Stimulated activated CD4-positive, alpha-beta T cell treated with anti-CD3 and anti-CD28 coated beads, Interleukin-4, amount 100 ng/mL, for 24 hours (primary cell): ENCODE results near the gene SH3GL3.
A peak's percentile ranks its signal among the peaks of the same experiment; 100 is the strongest.

ENCODE experiments used
- DNase-seq: peaks from one replicate; pipeline ENCODE4 v3.0.0-alpha.2; 2020

SH3GL3 gene

GRCh38 chr15:83512459-83512858, 65.3 kb downstream of the SH3GL3 start:
- DNase-seq: no peak

- DNase-seq: no peak
Measured at GRCh38 chr15:83514584-83514983, 67.4 kb downstream of the SH3GL3 start.

DNA sequence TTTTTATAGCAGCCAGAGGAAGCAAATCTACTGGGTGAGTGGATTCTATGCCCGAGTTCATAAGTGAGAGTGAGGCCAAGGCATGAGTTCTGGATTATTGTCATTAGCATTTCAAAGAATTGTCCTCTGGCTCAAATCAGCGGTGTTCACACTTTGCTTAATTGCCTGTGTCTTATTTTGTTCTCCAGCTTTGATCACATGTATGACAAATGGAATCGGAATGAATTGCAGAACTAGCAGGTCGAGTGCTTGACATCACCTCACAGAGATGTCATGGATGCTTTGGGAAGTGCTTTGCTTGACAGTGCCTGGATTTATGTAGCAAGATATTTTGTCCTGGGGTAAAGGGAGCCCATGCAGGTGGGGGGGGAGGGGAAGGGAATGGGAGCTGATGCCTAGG, 68.0 kb downstream of the SH3GL3 start:
- no peak for DNase-seq

DNA sequence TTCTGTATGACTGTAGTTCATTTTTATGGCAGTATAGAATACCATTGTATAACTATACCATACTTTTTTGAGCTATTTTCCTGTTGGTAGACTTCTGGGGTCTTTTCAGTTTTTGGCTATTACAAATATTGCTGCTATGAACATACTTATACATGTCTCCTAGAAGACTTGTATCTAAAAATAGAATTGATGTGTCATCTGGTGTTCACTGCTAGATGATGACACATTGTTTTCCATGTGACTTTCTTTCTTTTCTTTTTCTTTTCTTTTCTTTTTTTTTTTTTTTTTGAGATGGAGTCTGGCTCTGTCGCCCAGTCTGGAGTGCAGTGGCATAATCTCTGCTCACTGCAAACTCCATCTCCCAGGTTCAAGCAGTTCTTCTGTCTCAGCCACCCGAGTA, 69.8 kb downstream of the SH3GL3 start:
- no peak for DNase-seq

DNA sequence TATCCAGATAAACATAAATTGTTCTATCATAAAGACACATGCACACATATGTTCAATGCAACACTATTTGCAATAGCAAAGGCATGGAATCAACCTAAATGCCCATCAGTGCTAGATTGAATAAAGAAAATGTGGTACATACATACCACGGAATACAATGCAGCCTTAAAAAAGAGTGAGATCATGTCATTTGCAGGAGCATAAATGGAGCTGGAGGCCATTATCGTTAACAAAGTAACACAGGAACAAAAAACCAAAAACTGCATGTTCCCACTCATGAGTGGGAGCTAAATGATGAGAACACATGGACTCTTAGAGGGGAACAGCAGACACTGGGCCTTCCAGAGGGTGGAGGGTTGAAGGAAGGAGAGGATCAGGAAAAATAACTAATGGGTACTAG, 79.2 kb downstream of the SH3GL3 start:
- no peak for DNase-seq

DNA sequence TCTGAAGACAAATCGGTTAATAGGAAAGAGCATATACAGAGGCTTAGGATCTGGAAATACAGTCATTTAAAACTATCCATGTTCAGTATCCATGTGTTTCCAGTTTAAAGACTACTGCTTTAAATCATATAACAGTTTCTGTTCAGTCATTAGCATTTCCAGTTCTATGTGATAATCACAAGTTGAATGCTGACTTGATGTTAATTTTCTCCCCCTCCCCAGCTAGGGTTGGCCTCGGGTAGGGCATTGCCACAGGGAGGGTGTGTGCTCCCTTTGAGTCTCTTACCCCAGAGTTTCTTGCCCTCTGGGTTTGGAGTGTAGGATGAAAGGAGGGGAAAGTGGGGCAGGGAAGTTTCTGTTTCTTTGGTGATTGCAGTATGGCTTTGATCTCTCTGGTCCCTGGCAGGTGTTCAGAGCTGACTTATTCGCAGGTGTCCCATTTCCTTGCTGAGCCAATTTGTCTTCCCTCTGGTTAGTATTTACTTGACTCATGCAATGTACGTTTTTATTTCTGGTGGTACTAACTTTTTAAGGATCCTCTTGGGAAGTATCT, 86.3 kb downstream of the SH3GL3 start:
- no peak for DNase-seq

DNA sequence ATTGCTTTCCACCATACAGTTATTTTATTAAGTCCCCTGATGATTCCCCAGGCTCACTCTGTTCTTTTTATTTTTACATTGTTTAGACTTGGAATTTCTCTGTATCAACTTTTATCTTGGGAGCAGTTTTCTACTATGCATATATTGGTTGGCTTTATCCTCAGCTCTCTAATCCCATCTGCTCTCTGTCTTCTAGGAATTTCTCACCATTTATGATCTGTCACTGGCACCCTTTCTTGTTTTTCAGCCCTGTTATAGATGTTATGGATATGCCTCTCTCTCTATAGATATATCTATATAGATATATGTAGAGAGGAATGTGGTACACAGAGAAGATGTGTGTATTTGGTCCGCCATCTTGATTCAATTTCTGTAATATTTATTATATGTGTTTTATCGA, 90.5 kb downstream of the SH3GL3 start:
- no peak for DNase-seq

- no peak for DNase-seq
Measured at GRCh38 chr15:83538682-83539081, 91.5 kb downstream of the SH3GL3 start.

DNA sequence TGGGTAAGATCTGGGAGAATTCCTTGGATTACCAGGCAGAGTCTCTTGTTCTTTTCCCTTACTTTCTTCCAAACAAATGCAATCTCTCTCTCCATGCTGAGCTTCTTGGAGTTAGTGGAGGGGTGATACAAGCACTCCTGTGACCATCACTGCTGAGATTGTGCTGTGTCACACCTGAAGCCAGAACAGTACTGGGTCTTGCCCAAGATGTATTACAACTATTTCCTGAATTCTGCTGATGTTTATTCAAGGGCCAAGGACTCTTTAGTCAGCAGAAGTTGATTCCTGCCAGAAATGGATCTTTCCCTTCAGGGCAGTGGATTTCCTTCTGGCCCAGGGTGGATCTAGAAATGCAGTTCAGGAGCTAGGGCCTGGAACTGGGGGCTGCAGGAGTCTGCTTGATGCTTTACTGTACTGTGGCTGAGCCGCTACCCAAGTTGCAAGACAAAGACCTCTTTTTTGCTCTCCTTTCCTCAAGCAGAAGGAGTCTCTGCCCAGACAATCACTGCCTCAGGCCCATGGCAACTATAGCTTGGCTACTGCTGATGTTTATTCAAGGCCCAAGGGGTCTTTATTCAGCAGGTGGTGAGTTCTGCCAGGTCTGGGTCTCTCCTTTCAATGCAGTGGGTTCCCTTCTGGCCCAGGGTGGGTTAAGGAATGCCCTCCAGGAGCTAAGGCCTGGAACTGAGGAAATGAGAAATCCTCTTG, 98.8 kb downstream of the SH3GL3 start:
- DNase-seq: no peak

GRCh38 chr15:83546512-83546888, 99.4 kb downstream of the SH3GL3 start:
- no peak for DNase-seq

- no peak for DNase-seq
Measured at GRCh38 chr15:83547168-83547567, 100.0 kb downstream of the SH3GL3 start.

DNA sequence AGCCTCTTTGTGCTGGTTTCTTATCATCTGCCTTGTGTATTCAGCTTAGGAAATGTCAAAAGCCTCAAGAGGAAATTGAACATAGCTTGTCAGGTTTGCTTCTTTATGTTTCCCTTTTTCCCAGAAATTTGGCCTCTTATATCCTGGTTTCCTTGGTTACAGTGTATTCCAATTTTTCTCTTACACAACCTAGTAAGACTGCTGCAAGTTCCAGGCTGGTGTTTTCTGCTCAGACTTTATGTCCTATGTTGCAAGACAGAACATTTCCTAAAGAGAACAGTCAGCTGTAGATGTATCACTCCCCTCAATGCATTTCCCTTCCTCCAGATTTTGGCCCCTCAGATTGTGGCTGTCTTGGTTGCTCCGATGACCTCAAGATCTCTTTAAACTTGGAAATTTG, 102.5 kb downstream of the SH3GL3 start:
- DNase-seq: no peak

GRCh38 chr15:83554558-83554957, 107.4 kb downstream of the SH3GL3 start:
- no peak for DNase-seq

GRCh38 chr15:83555383-83555782, 108.2 kb downstream of the SH3GL3 start:
- no peak for DNase-seq

GRCh38 chr15:83556068-83556467, 108.9 kb downstream of the SH3GL3 start:
- DNase-seq: no peak

GRCh38 chr15:83556754-83557153, 109.6 kb downstream of the SH3GL3 start:
- no peak for DNase-seq

DNA sequence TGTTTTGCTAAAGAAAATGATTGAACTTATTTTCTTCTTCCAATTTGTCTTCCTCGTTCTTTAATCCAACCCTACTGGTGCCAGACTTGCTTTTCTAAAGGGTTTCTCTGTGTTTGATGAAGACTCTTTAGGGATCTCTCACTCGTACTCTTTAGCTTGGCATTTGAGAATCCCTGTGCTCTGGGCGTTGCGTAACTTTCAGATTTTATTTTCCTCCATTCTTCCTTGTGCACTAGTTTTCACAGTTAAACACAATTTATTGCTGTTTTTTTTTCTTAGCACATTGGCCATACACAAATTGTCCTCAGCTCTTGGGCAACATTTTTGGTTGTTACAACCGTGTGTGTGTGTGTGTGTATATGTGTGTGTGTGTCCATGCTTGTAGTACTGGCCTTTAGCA, 111.0 kb downstream of the SH3GL3 start:
- no peak for DNase-seq

GRCh38 chr15:83559310-83559966, 112.3 kb downstream of the SH3GL3 start:
- peak; percentile 48 for DNase-seq

- no peak for DNase-seq
Measured at GRCh38 chr15:83561661-83562060, 114.5 kb downstream of the SH3GL3 start.

DNA sequence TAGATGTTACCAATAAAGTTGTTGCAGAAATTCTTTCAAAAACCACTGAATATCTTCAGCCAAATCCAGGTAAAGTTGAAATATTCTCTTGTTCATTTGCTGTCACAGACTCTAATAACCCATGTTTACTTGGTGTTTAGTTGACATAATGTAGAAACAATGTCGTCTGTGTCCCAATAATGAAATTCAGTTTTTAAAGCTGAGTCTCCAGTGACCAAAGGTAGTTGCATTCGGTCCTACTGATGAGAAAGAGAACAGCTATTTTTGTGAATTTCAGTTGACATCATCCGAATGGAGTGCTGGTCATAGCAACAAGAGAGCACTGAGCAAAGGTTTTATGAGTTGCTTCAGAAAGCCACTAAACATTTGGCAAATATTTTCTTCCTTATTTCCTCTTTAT, 118.0 kb downstream of the SH3GL3 start:
- no peak for DNase-seq

DNA sequence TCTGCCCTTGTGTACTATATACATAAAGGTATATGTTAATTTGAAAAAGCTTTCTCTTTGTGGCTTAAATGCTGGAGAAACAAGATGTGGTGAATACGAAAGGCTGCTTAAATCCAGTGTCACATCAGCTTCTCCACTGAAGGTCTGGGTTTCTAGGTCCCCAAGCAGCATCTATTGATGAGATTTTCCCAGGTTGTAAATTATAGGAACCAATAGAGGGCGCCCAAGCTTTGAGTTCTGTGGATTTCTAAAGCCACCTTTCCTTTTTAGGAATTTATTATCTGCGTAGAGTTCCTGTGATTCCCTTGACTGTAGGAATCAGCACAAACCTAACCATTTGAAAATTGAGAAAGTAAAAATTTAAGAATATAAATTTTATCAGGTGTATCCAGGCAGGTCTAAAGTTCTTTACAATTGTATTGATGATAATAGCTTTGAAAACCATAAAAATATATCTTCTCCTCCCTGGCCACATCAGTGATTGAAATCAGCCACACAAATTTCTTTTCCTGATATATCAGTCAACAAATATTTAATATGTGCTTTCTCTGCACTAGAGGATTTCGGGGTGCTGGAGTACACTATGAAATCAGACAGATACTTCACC, 118.5 kb downstream of the SH3GL3 start:
- DNase-seq: no peak

- no peak for DNase-seq
Measured at GRCh38 chr15:83567318-83567717, 120.2 kb downstream of the SH3GL3 start.

DNA sequence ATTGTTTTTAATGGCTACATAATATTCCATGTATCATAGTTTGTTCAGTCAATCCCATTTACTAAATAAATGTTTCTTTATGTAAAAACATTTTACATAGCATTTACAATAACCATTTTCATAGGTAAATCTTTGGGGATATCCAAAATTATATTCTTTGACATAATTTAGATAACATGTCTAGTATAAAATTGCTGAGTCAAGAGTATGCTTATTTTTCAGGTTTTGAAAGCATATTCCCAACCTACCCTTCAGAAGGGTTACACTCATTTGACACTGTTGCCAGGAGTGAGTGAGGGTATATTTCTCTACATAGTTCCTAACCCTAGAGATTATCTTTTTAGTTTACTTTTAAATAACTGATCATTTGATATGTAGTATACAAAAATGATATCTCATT, 122.2 kb downstream of the SH3GL3 start:
- DNase-seq: no peak

GRCh38 chr15:83570756-83571155, 123.6 kb downstream of the SH3GL3 start:
- no peak for DNase-seq
